GM18502 (cell line): ENCODE measurements around the gene MRPL34.

Experiments
- ATAC-seq: cut with Tn5 transposase; IDR thresholded peaks from one replicate; pipeline ENCODE4 v1.9.1; 2021; ENCODE audit warnings: mild to moderate bottlenecking; ENCODE audit not compliant: unreplicated experiment, poor library complexity

The MRPL34 gene

GRCh38 chr19:17338433-17339078, 32.9 kb downstream of the MRPL34 start:
- no peak for ATAC-seq

GRCh38 chr19:17339088-17339741, 33.5 kb downstream of the MRPL34 start:
- ATAC-seq: no peak

GRCh38 chr19:17340302-17340870, 34.7 kb downstream of the MRPL34 start:
- no peak for ATAC-seq

GRCh38 chr19:17340871-17341357, 35.2 kb downstream of the MRPL34 start:
- no peak for ATAC-seq

GRCh38 chr19:17341386-17341785, 35.7 kb downstream of the MRPL34 start:
- ATAC-seq: no peak

- no peak for ATAC-seq
Observed at GRCh38 chr19:17341845-17342244, 36.2 kb downstream of the MRPL34 start.

GRCh38 chr19:17346109-17346671, 40.5 kb downstream of the MRPL34 start:
- ATAC-seq: no peak

GRCh38 chr19:17347361-17347760, 41.7 kb downstream of the MRPL34 start:
- ATAC-seq: no peak

- no peak for ATAC-seq
Observed at GRCh38 chr19:17347877-17348276, 42.2 kb downstream of the MRPL34 start.

GRCh38 chr19:17348700-17349099, 43.0 kb downstream of the MRPL34 start:
- no peak for ATAC-seq

GRCh38 chr19:17351815-17352435, 46.3 kb downstream of the MRPL34 start:
- ATAC-seq: no peak

GRCh38 chr19:17352608-17353280, 47.1 kb downstream of the MRPL34 start:
- ATAC-seq: no peak

GRCh38 chr19:17353386-17353785, 47.7 kb downstream of the MRPL34 start:
- ATAC-seq: no peak
